Activated naive CD4-positive, alpha-beta T cell treated with anti-CD3 and anti-CD28 coated beads, Interleukin-2, amount 50 U/mL, for 16 hours (primary cell): ENCODE results near the gene SRL.
"Not testable (repeated sequence)": the region's sequence is repeated elsewhere in the genome, so short reads cannot be mapped to it uniquely, and the experiment has no call there.

ENCODE experiments used
- DNase-seq: peaks from one replicate; pipeline ENCODE4 v3.0.0-alpha.2; 2020

Gene SRL

DNA sequence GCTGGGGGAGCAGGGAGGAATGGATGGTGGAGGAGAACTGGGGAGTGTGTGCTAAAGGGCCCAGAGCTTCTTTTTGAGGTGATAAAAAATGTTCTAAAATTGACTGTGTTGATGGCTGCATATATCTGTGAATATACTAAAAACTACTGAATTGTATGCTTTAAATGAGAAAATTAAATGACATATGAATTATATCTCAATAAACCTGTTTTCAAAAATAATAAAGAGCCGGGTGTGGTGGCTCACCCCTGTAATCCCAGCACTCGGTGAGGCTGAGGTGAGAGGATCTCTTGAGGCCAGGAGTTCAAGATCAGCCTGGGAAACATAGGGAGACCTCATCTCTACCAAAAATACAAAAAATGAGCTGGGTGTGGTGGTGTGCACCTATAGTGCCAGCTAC lies 16.8 kb downstream of the SRL start:
- DNase-seq, result no peak

DNA sequence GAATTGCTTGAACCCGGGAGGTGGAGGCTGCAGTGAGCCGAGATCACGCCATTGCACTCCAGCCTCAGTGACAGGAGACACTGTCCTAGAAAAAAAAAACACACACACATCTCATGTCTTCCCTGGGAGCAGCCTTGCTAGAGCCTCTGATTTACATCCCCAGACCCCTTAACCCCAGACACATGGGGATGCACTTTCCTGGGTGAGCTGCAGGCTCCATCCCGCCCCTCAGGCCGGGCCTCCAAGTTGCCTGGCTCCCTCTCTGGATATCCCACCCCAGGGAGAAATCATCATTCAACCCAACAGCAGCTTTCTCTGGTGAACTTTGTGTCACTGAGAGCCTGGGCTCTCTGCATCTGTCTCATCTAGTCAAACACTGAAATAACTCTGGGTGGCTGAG lies 21.5 kb downstream of the SRL start:
- no peak for DNase-seq

DNA sequence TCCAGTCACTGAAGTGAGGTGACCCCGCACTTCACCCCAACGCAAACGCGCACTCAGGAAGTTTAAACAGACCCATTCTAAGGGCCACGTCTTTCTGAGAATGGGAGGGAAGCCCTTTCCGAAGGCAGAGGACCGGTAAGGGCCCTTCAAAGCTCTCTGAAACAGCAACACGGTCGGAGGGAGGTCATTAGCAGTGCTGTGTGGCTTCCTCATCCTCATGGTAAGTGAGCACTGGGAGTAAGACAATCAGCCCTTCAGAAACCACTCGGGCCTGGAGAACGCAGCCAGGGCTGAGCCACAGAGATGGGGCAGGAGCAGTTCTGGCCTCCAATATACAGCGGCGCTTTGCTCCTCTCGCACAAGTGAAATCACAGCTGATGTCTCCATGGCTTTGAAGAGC lies 23.7 kb downstream of the SRL start:
- DNase-seq, result no peak

DNA sequence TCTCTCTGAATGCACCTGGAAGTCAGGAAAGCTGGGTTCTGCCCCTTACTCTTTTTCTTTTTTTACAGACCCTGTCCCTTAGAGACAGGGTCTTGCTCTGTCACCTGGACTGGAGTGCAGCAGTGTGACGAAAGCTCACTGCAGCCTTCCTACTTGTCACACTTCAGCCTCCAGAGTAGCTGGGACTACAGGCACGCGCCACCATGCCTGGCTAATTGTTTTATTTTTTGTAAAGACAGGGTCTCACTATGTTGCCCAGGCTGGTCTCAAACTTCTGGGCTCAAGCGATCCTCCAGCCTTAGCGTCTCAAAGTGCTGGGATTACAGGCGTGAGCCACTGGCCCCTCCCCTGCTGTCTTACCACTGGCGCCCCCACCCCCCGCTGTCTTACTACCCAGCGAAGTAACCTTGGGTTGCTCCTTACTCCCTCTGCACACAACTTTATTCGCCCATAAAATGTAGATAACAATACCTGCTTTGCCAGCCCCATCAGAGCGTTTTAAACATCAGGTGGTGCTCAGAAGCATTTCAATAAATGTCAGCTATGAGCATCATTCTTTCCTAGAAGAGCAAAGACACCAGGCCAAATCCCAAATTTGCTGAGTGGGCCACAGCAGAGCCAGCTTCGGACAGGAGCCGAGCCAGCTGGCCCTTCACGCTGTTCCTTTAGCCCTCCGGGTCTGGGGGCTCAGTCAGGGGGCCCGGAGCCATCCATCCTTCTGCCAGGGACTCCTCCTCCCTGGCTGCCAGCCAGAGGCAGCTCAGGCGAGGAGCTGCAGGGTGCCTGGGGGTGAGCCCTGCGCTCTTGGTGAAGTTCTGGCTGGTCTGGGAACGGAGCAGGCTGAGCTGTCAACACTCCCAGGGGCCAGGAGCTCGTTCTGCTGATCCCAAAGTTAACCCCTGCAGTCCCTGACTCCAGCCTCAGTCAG lies 24.4 kb downstream of the SRL start:
- DNase-seq, result no peak

DNA sequence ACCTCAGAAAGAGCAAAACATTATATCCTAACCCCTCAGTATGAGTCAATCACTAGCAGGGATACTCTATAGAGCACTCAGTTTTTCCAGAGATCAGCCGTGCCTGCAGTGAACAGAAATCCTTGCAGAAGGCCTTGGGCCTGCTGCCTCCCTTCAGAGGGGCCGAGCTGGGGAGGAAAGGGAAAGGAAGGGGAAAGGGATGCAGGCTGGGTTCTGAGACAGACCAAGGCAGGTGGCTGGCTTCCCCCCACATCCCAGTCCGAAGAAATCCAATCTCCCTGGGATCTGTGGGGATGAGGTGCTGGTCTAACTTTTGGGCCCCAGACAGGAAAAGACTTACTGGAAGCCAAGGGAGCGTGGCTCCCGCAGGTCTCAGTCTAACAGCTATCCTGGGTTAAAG lies 25.3 kb downstream of the SRL start:
- DNase-seq, result no peak

DNA sequence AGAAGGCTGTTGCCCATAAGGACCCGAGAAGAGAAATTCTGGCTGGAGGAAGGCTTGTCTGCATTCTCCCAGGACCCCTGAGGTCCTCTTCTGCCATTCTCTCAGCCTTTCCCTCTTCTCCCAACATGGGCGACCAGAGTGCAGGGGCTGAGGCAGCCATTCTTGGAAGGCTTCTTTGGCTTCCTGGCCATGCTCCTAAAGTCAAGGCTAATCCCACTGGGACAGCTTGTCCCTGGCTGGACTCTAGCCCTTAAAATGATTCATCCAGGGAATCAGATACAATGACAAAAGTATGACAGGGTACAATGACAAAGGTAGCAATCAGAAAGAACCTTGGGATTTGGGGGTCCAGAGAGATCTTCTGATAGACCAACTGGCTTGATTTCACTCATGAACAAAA lies 26.8 kb downstream of the SRL start:
- DNase-seq, result no peak

DNA sequence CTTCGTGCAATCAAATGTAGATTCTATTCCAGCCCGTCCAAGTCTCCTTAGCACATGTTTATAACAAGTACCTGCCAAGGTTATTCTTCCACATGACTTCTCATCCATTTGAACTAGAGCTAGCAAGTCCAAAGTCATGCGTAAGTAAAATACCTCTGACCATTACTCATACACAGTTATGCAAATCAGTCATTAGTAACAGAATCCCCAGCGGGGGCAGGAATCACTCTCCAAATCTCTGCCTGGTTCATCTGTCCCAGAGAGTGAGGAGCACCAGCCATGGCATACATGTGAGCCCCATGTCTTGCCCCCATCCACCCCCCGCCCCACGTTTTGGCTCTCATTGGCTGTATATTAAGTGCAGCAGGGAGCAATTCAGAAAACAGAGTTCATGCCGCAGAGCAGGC lies 27.7 kb downstream of the SRL start:
- no peak for DNase-seq

DNA sequence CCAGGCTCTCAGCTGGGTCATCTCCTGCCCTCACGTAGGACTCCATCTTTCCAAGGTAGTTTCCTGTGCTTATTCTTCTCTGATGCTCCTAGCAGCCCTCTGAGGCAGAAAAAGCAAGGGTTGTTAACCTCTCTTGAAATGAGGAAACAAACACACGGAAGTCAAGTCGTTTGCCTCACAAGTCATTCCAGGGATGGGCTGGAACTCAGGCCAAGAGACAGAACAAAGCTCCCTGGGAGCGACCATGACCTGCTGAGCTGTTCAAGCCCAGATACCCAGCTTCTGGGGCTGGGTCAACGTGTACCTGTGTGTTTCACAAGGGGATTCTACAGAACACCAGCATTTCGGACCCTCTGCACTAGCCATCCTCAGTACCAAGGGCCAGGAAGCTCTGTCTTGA lies 28.1 kb downstream of the SRL start:
- no peak for DNase-seq

DNA sequence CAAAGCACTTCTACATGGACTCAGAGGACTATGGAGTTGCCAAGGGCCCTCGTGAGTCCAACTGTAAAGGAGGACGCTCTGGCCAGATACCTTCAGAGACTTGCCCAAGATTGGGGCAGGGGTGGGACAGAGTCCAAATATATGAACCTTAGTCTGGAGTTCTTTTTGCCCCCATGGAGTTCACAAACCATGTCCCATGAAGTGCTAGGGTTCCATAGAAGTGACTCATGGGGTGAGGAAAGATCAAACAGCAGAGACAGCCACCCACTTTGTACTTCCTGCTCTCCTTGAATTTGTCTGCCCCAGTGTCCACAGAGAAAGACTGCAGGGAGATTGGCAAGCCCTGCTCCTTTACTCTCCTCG lies 29.0 kb downstream of the SRL start:
- no peak for DNase-seq

DNA sequence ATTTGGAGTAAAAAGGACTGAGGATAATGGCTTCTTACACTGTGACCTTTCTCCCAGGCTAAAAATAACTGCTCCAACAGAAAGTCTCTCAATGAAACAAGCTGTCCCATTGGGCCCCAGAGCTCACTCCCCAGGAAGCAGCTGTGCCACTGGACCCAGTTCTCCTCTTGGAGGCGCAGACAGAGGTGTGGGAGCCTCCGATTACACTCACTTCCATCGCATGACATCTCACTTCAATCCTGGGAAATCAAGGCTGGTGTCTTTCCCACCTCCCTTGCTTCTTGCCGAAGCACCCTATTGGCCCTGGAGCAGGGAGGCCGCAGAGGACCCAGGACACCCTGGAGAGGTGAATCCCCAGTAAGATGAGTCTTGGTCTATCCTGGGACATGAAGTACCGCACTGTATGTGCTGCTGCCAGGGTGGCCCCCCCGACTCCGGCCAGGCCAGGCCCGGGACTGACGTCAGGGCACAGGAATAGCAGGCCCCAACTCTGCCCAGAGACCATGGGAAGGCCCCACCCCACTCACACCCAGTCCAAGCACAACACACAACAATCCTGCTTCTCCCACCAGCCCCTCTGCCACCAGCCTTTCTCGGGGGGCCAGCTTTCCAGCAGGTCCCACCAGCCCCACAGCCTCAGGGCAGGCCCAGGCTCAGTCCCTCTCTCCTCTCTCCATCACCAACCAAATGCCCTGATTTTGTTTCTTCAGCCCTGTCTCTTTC lies 29.5 kb downstream of the SRL start:
- no peak for DNase-seq

DNA sequence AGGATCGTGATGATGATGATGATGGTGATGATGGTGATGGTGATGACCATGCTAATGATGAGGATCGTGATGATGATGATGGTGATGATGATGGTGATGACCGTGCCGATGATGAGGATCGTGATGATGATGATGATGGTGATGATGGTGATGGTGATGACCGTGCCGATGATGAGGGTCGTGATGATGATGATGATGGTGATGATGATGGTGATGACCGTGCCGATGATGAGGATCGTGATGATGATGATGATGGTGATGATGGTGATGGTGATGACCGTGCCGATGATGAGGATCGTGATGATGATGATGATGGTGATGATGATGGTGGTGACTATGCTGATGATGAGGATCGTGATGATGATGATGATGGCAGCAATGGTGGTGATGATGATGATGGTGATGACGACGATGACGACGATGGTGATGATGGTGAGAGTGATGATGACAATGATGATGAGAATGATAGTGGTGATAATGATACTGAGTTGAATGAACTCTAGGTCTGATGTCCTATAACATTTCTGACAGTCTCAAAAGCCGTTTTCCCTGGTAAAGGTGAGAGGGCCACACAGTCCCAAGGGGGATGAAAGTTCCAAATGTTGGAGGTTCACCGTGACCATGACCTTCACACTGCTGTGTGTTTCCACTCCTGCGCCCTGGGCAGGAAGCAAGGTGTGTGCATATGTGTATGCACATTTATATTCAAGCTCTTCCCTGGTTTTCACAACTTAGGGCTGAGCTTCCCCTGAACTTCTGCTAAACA lies 30.3 kb downstream of the SRL start:
- DNase-seq, result not testable (repeated sequence)

DNA sequence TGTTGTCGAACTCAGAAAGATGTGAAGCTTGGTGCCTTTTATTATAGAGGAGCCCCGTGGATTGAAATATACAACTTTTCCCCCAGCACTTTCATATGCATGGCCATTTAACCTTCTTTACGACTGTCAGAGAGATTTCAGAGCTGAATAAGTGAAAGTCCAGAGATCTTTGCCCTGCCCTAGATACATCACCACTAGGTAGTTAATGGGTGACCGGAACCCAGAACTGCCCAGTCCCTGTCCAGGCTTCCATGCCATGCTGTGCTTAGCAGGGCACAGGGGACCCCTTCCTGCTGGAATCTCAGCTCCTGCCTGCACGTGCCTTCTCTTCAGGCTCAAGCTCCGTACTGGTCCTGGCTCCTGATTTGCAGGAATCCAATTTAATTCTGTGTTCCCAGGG lies 32.2 kb downstream of the SRL start:
- DNase-seq, result no peak

DNA sequence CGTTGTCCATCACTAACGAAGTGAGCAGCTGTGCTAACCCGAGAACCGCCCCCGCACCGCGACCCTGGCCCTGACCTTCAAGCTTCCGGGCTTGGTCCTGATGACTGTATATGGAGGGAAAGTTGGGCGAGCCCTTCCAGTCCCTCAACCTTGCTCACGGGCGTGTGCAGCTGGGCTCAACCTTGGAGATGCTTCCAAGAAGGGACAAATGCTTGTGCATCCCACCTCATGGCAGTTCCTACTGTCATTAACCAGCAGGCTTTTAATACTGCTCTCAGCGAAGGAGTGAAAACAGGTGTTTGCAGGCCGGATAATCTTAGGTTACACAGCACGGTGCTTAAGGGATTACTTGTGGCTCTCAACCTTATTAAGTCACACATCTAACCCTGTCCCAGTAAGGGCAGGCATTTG lies 33.5 kb downstream of the SRL start:
- no peak for DNase-seq

DNA sequence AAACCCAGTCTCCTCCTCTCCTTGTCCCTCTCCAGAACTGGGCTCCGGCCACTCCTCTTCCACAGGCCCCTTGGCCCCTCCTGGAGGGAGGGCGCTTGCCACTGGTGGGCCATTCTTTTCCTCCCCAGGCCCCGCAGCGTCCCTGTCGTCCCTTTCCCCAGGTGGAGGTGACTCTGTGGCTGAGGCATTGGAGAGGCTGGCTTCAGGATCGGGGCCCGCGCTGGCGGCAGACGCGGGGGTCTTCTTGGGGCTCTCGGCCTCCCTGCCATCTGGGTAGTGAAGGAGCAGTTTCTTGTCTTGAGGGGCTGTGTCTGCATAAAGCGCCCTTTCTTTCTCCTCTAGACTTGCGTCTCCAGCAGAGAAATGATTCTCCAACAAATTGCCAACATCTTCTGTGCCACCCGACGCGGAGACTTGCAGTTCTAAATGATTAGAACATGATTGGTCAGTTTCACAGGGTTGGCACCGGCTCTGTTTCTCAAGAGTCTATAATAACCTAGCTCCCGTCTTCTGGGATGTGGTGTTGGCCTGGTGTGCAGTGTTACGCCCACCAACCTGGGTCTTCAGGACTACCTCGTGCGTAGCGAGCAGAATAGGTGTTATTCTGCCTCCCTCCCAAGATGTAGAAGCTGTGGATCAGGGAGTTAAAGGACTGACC lies 34.1 kb downstream of the SRL start:
- no peak for DNase-seq

DNA sequence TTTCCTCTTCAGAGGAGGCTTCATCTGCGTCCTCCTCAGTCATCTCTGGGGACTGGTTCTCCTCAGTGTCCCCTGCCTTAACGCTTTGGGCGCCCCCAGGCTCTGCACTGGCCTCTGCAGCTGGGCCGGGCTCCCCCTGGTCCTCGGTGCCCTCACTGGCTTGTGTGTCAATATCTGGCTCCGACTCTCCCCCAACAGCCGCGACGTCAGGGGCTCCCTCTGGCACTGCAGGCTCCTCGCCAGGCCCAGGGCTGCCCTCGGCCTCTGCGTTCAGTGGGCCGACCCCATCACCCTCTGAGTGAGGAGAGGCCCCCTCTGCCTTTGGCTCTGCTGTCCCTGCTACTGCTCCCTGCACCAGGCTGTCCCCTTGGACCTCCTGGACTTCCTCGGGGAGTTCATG lies 34.7 kb downstream of the SRL start:
- no peak for DNase-seq

DNA sequence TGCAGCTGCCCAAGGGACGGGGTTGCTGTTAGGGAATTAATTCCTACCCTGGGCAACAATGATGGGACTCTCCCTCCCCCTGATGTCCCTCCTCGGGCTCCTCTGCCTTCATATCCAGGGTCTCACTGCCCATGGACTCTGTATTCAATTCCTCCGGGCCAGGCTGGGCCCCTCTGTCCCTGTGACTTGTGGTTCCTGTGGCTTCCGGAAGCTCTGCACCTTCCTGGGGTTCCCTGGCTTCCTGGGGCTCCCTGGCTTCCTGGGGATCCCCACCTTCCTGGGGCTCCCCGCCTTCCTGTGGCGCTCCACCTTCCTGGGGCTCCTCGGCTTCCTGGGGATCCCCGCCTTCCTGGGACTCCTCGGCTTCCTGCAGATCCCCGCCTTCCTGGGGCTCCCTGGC lies 35.2 kb downstream of the SRL start:
- DNase-seq, result no peak

DNA sequence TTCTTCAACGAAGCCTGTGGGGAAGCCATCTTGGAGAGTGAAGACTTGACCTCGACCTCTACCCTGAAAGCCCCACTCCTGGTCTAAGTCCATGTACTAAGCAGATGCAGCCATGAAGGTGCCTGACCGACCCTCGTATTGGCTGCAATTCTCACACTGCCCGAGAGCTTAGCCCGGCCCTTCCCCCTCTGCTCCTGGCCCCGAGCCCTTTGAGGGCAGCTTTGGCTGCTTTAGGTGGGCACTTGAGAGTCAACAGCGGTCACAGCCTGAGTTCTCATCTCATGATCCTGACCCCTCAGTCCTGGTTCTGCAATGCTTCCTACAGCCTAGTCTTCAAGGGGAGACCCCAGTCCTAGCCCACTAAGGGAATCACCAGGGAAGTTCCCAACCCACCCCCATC lies 35.9 kb downstream of the SRL start:
- no peak for DNase-seq

DNA sequence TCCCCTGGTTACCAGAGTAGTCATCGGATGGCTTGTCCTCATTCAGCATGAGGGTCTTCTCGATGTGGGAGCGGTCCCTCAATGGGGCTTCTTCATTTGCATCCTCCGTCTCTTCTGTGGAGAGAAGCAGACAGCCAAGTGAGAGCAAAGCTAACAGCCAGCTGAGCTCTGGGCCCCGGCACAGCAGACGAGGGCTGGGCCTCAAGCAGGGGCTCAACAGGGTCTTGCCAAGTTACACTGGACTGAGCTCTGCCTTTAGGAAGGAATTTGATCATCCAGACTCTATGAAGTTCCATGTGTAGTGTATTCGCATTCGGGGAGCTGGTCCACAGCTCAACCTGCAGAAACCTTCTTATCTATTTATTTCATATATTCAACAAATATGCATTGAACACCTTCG lies 37.4 kb downstream of the SRL start:
- no peak for DNase-seq

DNA sequence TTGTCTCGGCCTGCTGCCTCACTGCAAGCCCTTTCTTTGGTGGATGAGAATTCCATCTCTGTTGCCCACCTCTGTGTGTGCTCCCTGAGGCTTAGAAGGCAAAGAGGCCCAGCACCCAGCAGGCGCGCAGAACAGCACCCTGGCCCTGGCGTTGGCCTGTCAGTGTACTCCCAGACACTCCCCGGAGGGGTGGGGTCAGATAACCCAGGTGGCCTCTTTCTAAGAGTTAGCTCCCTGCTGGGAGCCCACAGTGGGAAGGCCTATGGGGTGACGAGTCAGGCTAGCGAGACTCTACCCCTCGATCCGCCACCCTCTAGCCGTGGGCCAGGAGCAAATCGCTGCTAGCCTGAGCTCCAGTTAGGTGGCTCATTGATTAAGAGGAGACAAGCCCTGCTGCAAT lies 38.1 kb downstream of the SRL start:
- DNase-seq, result no peak

DNA sequence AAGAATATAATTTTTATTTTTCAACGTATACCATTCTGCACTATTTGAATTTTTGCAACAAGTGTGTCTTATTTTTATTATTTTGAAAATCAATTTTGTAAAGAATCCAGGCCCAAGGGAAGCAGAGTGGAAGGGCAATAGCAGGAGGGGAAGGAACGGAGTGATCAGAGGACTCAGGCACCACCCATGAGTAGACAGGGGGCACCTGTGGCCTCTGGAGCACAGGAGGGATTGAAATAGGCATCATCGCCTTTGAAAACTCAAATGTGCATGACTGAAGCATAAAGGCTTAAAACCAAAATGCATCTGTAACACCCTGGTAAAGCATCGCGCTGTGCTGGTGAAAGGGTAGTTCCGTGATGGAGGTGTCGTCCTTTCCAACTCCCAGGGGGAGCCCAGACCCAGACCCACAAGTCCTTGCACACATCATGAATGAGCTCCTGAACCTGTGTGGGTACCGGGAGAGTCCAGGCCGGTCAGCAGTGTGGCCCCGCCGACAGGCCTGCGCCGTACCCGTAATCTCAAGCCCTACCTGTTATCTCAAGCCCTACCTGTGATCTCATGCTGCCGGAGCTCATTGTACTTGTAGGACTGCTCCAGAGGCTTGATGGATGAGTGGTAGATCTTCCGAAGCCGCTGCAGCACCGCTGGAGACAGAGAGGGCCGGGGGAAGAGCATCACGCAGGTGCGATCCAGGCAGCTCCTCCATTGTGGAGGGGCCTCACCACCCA lies 39.1 kb downstream of the SRL start:
- DNase-seq, result no peak

DNA sequence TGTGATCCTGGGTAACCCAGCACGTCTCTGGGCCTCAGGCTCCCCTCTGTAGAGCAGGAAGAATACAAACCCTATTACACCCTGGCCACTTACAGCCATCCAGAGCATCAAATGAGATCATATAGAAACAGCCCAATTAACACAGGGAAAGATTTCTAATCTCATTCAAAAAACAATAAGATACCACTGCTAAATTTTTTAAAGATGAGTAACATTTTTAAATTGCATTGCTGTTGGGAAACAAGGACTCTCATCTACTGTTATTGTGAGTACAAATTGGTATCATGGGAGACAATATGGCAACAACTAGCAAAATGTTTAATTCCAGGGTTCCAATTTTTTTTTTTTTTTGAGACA lies 41.1 kb downstream of the SRL start:
- DNase-seq, result no peak

DNA sequence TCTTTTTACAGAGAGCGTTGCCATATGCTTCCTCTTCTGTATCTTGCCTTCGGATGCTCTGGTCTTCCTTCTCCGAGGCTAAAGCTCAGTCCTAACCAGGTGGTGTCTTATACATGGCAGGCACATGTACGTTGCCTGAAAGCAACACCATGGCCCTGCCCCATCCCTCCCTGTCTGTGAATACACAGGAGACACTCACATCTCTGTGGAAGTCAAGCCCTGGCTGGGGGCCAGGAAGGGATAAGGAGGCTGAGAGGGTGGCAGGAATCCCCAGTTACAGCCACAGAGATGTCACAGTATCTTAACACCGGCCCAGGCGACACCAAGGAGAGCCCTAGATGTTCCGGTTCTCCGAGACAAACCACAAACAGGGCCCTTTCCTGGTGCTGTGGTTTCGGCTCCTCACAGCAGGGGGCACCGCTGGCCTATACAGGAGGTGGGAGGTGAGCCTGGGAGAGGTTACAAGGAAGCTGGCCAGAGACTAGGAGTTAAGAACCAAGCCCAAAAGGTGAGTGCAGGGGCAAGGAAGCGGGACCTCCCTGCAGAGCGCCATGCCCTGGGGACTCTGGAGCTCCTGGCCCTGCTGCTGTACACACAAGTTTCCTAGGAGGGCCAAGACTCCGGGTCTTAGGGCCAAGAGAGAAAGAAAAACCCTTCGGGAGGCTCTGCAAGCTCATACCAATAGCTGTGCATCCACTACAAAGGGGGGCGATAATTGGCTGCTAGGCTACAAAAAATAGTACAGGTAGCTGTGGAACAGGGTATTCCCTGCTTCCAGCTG lies 41.7 kb downstream of the SRL start:
- peak; percentile 23 for DNase-seq
